Transverse colon (tissue), 4 donors: ENCODE results near the gene PRRT4. TPM values are rescaled to one million over a fixed set of nuclear protein-coding genes. Genes with fewer than 3 reads are reported as not detected.

Source experiments
- DNase-seq: peaks from one replicate; pipeline ENCODE4 v3.0.0-alpha.2; 2019
- H3K27ac ChIP-seq, 4 donors: fragments of 200-600 bp; sonication (generic); 2 replicates each; pipeline ENCODE4 v1.5.1; 2016 to 2018; ENCODE audit warnings: inconsistent platforms in 4 of 4
- H3K27me3 ChIP-seq: fragments of 200-600 bp; sonication (generic); 2 replicates; pipeline ENCODE4 v1.5.1; 2017; ENCODE audit warnings: inconsistent platforms
- H3K36me3 ChIP-seq, 4 donors: fragments of 200-600 bp; sonication (generic); 2 replicates each; pipeline ENCODE4 v1.5.1; 2017 to 2019; ENCODE audit warnings: inconsistent platforms in 4 of 4
- H3K4me1 ChIP-seq, 4 donors: fragments of 200-600 bp; sonication (generic); 2 replicates each; pipeline ENCODE4 v1.5.1; 2017 to 2020; ENCODE audit warnings: inconsistent platforms in 4 of 4
- H3K4me3 ChIP-seq, 4 donors: fragments of 200-600 bp; sonication (generic); 1 replicate in 1 of 4; 2 replicates in 3 of 4; pipeline versions ENCODE4 v1.5.1 to v1.6.1; 2017 to 2019; ENCODE audit warnings: inconsistent platforms in 4 of 4
- H3K9me3 ChIP-seq, 2 donors: fragments of 200-600 bp; sonication (generic); 2 replicates each; pipeline ENCODE4 v1.5.1; 2017 to 2019; ENCODE audit warnings: inconsistent platforms in 2 of 2
- EP300 ChIP-seq: sonication (generic); formaldehyde crosslinking; IDR thresholded peaks from one replicate; pipeline ENCODE4 v1.6.1; 2017; ENCODE audit warnings: antibody characterized with exemption, low read depth
- POLR2A ChIP-seq: fragments of 450-650 bp; IDR thresholded peaks from one replicate; pipeline ENCODE4 v1.6.1; 2016; ENCODE audit warnings: antibody characterized with exemption, mild to moderate bottlenecking, moderate library complexity
- POLR2AphosphoS5 ChIP-seq, 3 donors: sonication (generic); formaldehyde crosslinking; IDR thresholded peaks; one replicate each; pipeline ENCODE4 v1.6.1; 2016; ENCODE audit warnings: antibody characterized with exemption in 3 of 3
- WGBS, 2 donors: methylation state at CpG; one replicate each; pipeline ENCODE4 v1.1.5; 2018; ENCODE audit warnings: low coverage in 1 of 2; 5-methylcytosine and 5-hydroxymethylcytosine counted together
- in situ Hi-C, 4 donors: fragments of 200-750 bp; cut with MboI; loops; one replicate each; pipeline versions ENCODE4 v1.15.0 to v1.15.1; 2017; ENCODE audit warnings: low sequenced_read_pairs in 3 of 4, low pct_ligation_motif_present in 1 of 4, low pct_unique_long_range_greater_than_20kb in 1 of 4
- intact Hi-C: fragments of 100-400 bp; cut with DNase I; formaldehyde crosslinking; loops from one replicate; pipeline ENCODE4 v1.15.1; 2023; ENCODE audit warnings: low total_unique reads
- total RNA-seq, 4 donors: library from RNA; depleted of rRNA; stranded (reverse); fragments of >200 nt; gene quantifications; one replicate each; pipeline ENCODE4 v1.1.0, GENCODE V29; 2016
- TF ChIP-seq, protein P1 (sequence below), 5 experiments: fragments of 200-600 bp in 3 of 5; fragments of 450-650 bp in 2 of 5; sonication (generic) in 3 of 5; IDR thresholded peaks; 1 replicate in 2 of 5; 2 replicates in 3 of 5; pipeline ENCODE4 v1.5.1; 2016 to 2017; ENCODE audit warnings: antibody characterized with exemption in 5 of 5, inconsistent platforms in 3 of 5, mild to moderate bottlenecking in 2 of 5, moderate library complexity in 1 of 5

The PRRT4 gene
- total RNA-seq, 4 donors from 2014 or later: 0.16 to 0.41 TPM; not detected in 2

DNA sequence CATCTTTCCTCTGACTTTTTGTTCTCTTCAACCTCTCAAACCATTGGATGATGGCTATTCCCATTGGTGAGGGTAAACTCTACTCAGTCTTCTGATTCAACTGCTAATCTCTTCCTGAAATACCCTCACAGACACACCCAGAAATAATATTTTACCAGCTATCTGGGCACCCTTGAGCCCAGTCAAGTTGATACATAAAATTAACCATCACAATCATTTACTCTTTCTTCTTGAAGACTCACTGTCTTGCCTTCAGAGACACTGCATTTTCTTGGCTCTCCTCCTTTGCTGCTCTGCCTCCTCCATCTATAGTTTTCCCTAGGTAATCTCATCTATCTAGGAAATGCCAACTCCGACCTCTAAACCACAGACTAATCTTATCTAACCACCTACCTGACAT, 12.6 kb upstream of the PRRT4 start:
- H3K36me3 ChIP-seq: no peaks in the 10 kb centered on the region
- no peak overlapping the region for H3K27ac ChIP-seq
- H3K4me1 ChIP-seq: no peaks in the 10 kb centered on the region
- WGBS, 2 donors: 62 to 82% methylated on average over 1 of the region's 1 CpG
- H3K27me3 ChIP-seq: no peaks in the 10 kb centered on the region
- intact Hi-C loops: no loop called here
- DNase-seq: no peak
- in situ Hi-C loops: no loop called here
- H3K9me3 ChIP-seq: no peaks in the 10 kb centered on the region
- TF ChIP-seq, protein P1, sequence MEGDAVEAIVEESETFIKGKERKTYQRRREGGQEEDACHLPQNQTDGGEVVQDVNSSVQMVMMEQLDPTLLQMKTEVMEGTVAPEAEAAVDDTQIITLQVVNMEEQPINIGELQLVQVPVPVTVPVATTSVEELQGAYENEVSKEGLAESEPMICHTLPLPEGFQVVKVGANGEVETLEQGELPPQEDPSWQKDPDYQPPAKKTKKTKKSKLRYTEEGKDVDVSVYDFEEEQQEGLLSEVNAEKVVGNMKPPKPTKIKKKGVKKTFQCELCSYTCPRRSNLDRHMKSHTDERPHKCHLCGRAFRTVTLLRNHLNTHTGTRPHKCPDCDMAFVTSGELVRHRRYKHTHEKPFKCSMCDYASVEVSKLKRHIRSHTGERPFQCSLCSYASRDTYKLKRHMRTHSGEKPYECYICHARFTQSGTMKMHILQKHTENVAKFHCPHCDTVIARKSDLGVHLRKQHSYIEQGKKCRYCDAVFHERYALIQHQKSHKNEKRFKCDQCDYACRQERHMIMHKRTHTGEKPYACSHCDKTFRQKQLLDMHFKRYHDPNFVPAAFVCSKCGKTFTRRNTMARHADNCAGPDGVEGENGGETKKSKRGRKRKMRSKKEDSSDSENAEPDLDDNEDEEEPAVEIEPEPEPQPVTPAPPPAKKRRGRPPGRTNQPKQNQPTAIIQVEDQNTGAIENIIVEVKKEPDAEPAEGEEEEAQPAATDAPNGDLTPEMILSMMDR (IDR thresholded peaks at IDR 0.05): no peak
- TF ChIP-seq EP300 (no peak), POLR2AphosphoS5 (IDR thresholded peaks at IDR 0.05) (no peak), POLR2A (no peak)
- no peak overlapping the region for H3K4me3 ChIP-seq

DNA sequence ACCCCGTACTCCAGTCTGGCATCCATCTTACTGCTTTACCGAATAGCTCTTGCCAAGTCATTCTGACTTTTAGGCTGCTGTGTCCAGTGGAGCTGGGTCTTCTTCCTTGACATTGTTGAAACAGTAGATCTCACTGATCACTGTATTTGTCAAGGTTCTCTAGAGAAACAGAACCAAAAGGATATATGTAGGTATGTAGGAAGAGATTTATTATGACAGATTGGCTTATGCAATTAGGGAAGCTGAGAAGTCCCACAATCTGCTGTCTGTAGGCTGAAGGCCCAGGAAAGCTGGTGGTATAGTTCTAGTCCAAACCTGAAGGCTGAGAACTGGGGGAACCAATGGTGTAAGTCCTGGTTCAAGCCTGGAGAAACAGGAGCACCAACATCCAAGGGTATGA, 12.1 kb upstream of the PRRT4 start:
- TF ChIP-seq, protein P1 (IDR thresholded peaks at IDR 0.05): no peak
- TF ChIP-seq EP300: no peak
- no peak for TF ChIP-seq POLR2AphosphoS5 (IDR thresholded peaks at IDR 0.05)
- TF ChIP-seq POLR2A: no peak
- intact Hi-C loops: no loop called here
- WGBS, 2 donors: 83 to 84% methylated on average over 2 of the region's 2 CpGs
- in situ Hi-C loops: no loop called here
- DNase-seq: no peak
- no peaks in the 10 kb centered on the region for H3K27me3 ChIP-seq
- H3K4me3 ChIP-seq: no peak overlapping the region
- no peaks in the 10 kb centered on the region for H3K36me3 ChIP-seq
- no peaks in the 10 kb centered on the region for H3K4me1 ChIP-seq
- no peaks in the 10 kb centered on the region for H3K9me3 ChIP-seq
- no peak overlapping the region for H3K27ac ChIP-seq

DNA sequence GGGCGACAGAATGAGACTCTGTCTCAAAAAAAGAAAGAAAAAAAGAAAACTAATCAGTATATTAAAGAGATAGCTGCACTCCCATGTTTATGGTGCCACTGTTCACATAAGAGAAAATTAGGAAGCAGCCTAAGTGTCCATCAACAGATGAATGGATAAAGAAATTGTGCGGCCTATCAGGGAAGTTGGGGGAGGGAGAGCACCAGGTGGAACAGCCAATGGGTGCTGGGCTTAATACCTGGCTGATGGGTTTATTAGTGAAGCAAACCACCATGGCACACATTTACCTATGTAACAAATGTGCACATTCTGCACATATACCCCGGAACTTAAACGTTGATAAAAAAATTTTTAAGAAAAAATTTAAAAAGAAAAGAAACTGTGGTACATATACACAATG, 9.0 kb upstream of the PRRT4 start:
- in situ Hi-C loops: no loop called here

DNA sequence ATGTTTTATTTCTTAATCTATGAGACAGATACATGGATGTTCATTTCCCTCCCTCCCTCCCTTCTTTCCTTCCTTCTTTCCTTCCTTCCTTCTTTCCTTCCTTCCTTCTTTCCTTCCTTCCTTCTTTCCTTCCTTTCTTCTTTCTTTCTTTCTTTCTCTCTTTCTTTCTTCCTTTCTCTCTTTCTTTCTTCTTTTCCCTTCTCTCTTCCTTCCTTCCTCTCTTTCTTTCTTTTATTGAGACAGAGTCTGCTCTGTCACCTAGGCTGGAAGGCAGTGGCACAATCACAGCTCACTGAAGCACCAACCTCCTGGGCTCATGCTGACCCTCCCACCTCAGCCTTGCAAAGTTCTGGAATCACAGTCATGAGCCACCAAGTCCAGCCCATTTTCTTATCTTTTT, 5.5 kb upstream of the PRRT4 start:
- DNase-seq: no peak
- H3K4me1 ChIP-seq: peaks cover 0 to 2% (median under 1%) of the 10 kb centered on the region in 4 donors
- no peak for TF ChIP-seq POLR2A
- TF ChIP-seq, protein P1 (IDR thresholded peaks at IDR 0.05): no peak
- no peak for TF ChIP-seq EP300
- in situ Hi-C loops (no loop called here), intact Hi-C loops (no loop called here)
- no peaks in the 10 kb centered on the region for H3K36me3 ChIP-seq
- no peaks in the 10 kb centered on the region for H3K9me3 ChIP-seq
- H3K4me3 ChIP-seq: no peak overlapping the region
- H3K27ac ChIP-seq: no peak overlapping the region
- H3K27me3 ChIP-seq: peaks cover 40% of the 10 kb centered on the region

More for the DNA sequence above, 9.0 kb upstream of the PRRT4 start:
- 85 to 91% methylated on average over 4 of the region's 4 CpGs for WGBS, 2 donors
- no peak for DNase-seq
- Histone ChIP-seq H3K27ac (no peak overlapping the region), H3K9me3 (no peaks in the 10 kb centered on the region), H3K36me3 (no peaks in the 10 kb centered on the region), H3K4me3 (no peak overlapping the region), H3K27me3 (peaks cover 5% of the 10 kb centered on the region), H3K4me1 (no peaks in the 10 kb centered on the region)
- TF ChIP-seq POLR2A: no peak
- TF ChIP-seq POLR2AphosphoS5 (IDR thresholded peaks at IDR 0.05): no peak
- TF ChIP-seq, protein P1 (IDR thresholded peaks at IDR 0.05): no peak
- no peak for TF ChIP-seq EP300
- intact Hi-C loops: no loop called here
